MM.1S (cell line): ENCODE measurements around the gene TRIML1.

Experiments used
- CTCF ChIP-seq: fragments of 300-600 bp; sonication (generic); IDR thresholded peaks from 2 replicates; pipeline ENCODE4 v1.5.1; 2016; ENCODE audit warnings: antibody characterized with exemption, low read length, mixed read lengths
- EZH2phosphoT487 ChIP-seq: fragments of 300-600 bp; sonication (generic); IDR thresholded peaks from 2 replicates; pipeline ENCODE4 v1.6.1; 2018; ENCODE audit warnings: antibody characterized with exemption, low read length

GRCh38 chr4:188161167-188161566, 21.9 kb downstream of the TRIML1 start:
- no peak for TF ChIP-seq CTCF
- TF ChIP-seq EZH2phosphoT487, result no peak
